ENCODE measurements around the gene NDUFS4.

DNA sequence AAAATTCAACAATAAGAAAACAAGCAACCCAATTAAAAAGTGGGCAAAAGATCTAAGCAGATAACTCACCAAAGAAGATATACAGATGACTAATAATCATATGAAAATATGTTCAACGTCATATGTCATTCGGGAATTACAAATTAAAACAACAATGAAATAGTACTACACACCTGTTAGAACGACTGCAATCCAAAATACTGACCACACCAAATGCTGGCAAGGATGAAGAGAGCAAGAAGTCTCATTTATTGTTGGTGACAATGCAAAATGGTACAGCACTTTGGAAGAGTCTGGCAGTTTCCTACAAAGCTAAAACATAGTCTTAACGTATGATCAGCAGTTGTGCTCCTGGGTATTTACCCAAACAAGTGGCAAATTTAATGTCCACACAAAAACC lies 37.5 kb downstream of the NDUFS4 start:
- TF ChIP-seq, protein P1, sequence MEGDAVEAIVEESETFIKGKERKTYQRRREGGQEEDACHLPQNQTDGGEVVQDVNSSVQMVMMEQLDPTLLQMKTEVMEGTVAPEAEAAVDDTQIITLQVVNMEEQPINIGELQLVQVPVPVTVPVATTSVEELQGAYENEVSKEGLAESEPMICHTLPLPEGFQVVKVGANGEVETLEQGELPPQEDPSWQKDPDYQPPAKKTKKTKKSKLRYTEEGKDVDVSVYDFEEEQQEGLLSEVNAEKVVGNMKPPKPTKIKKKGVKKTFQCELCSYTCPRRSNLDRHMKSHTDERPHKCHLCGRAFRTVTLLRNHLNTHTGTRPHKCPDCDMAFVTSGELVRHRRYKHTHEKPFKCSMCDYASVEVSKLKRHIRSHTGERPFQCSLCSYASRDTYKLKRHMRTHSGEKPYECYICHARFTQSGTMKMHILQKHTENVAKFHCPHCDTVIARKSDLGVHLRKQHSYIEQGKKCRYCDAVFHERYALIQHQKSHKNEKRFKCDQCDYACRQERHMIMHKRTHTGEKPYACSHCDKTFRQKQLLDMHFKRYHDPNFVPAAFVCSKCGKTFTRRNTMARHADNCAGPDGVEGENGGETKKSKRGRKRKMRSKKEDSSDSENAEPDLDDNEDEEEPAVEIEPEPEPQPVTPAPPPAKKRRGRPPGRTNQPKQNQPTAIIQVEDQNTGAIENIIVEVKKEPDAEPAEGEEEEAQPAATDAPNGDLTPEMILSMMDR (IDR thresholded peaks at IDR 0.05), result no peak
- no peak for TF ChIP-seq ZFX (IDR thresholded peaks at IDR 0.05; ENCODE audit: borderline replicate concordance)

Measured in 22Rv1 (cell line).